ENCODE measurements around the gene TRDMT1.

GRCh38 chr10:17128261-17128660, 73.2 kb downstream of the TRDMT1 start:
- TF ChIP-seq CTCF (optimal IDR thresholded peaks at IDR 0.05 in 1 of 3, IDR thresholded peaks at IDR 0.05 in 1 of 3, conservative IDR thresholded peaks at IDR 0.05 in 1 of 3; ENCODE audit: extremely low read depth in 1 of 3, insufficient read depth in 2 of 3, low read length in 3 of 3) (no peak), EZH2 (IDR thresholded peaks at IDR 0.05; ENCODE audit: low read length) (no peak)

Measured in keratinocyte (primary cell).